Stomach (tissue), 9 donors: Measurements from ENCODE around the gene TRIO. TPM values are rescaled to one million over a fixed set of nuclear protein-coding genes. Genes with fewer than 3 reads are reported as not detected.

Experiments
- DNase-seq, 2 donors: peaks; one replicate each; pipeline versions ENCODE4 v3.0.0 to v3.0.0-alpha.2; 2013 to 2019
- H3K27ac ChIP-seq, 5 donors: fragments of 200-600 bp in 4 of 5; sonication (generic) in 4 of 5; one replicate each; pipeline ENCODE4 v1.5.1; 2013 to 2019; ENCODE audit warnings: mild to moderate bottlenecking in 1 of 5, moderate library complexity in 1 of 5
- H3K27me3 ChIP-seq, 3 donors: fragments of 200-600 bp; sonication (generic); one replicate each; pipeline ENCODE4 v1.5.1; 2017 to 2019; ENCODE audit warnings: mixed run types in 1 of 3
- H3K36me3 ChIP-seq, 4 donors: fragments of 200-600 bp; sonication (generic); 1 replicate in 3 of 4; 2 replicates in 1 of 4; pipeline ENCODE4 v1.5.1; 2016 to 2019
- H3K4me1 ChIP-seq, 4 donors: fragments of 200-600 bp; sonication (generic); one replicate each; pipeline ENCODE4 v1.5.1; 2016 to 2019
- H3K4me3 ChIP-seq, 4 donors: fragments of 200-600 bp; sonication (generic) in 3 of 4; one replicate each; pipeline ENCODE4 v1.5.1; 2016 to 2019; ENCODE audit warnings: mild to moderate bottlenecking in 1 of 4
- H3K9me3 ChIP-seq, 4 donors: fragments of 200-600 bp; sonication (generic); one replicate each; pipeline ENCODE4 v1.5.1; 2016 to 2019
- EP300 ChIP-seq: sonication (generic); formaldehyde crosslinking; IDR thresholded peaks from one replicate; pipeline ENCODE4 v1.6.1; 2017; ENCODE audit warnings: antibody characterized with exemption
- POLR2A ChIP-seq, 4 donors: fragments of 450-650 bp; IDR thresholded peaks; one replicate each; pipeline ENCODE4 v1.6.1; 2016; ENCODE audit warnings: antibody characterized with exemption in 4 of 4, control low read depth in 2 of 4, mild to moderate bottlenecking in 1 of 4, moderate library complexity in 1 of 4
- POLR2AphosphoS5 ChIP-seq, 3 donors: sonication (generic); formaldehyde crosslinking; IDR thresholded peaks; one replicate each; pipeline ENCODE4 v1.6.1; 2016; ENCODE audit warnings: antibody characterized with exemption in 3 of 3
- WGBS, 5 donors: extraction: QIAGEN DNeasy Blood & Tissue Kit in 3 of 5; methylation state at CpG; one replicate each; pipeline versions ENCODE4 v1.1.5 to v1.1.7; 2013 to 2018; 5-methylcytosine and 5-hydroxymethylcytosine counted together
- intact Hi-C: fragments of 100-400 bp; cut with DNase I; formaldehyde crosslinking; loops from one replicate; pipeline ENCODE4 v1.15.1; 2023; ENCODE audit warnings: low total_unique reads
- polyA plus RNA-seq, 3 donors: library from polyadenylated mRNA; stranded (reverse); fragments of 200-250 nt; gene quantifications; one replicate each; pipeline ENCODE4 v1.2.3, GENCODE V29; 2013
- total RNA-seq, 5 donors: library from RNA; depleted of rRNA; stranded (reverse); fragments of >200 nt; gene quantifications; one replicate each; pipeline versions ENCODE4 v1.1.0 to v1.2.3, GENCODE V29; 2014 to 2016
- TF ChIP-seq, protein P1 (sequence below), 7 experiments: fragments of 450-650 bp in 4 of 7; fragments of 200-600 bp in 3 of 7; sonication (generic) in 3 of 7; IDR thresholded peaks; one replicate each; pipeline ENCODE4 v1.5.1; 2016 to 2019; ENCODE audit warnings: antibody characterized with exemption in 7 of 7, control low read depth in 2 of 7, mild to moderate bottlenecking in 1 of 7
- donor health status: healthy with polysubstance abuse.
- donor health status: Bipolar disorder and iron deficiency.
- donor health status: healthy.

Gene TRIO
- total and polyA plus RNA-seq, 8 donors, result 9.9 to 558 (median 127) TPM

DNA sequence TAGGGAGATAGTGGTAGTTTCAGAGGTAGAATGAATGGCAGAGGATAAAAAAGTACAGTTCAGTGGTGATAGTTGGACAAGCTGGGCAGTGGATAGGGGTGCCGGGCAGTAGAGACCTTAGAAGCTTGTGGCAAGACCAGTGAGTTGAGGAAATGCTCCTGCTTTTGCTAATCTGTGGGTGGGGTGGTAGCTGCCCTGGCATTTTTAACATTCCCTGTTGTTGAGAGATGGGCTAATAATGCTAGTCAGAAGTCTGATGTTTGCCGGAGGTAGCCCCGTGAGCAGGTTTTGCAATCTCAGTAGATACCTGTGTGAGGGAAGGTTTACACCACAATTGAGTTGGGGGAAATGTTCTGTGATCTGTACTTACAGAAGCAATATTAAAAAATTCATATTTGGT is 91.1 kb downstream of the TRIO start:
- Histone ChIP-seq H3K36me3 (no peaks in the 10 kb centered on the region), H3K9me3 (no peaks in the 10 kb centered on the region), H3K4me1 (peaks cover 0 to 44% (median 18%) of the 10 kb centered on the region in 4 donors), H3K4me3 (no peak overlapping the region), H3K27ac (no peak overlapping the region), H3K27me3 (no peaks in the 10 kb centered on the region)
- WGBS, 5 donors, result 90 to 96% (median 94%) methylated on average over 3 of the region's 3 CpGs
- intact Hi-C loops, result no loop called here
- DNase-seq, result no peak
- TF ChIP-seq, protein P1, sequence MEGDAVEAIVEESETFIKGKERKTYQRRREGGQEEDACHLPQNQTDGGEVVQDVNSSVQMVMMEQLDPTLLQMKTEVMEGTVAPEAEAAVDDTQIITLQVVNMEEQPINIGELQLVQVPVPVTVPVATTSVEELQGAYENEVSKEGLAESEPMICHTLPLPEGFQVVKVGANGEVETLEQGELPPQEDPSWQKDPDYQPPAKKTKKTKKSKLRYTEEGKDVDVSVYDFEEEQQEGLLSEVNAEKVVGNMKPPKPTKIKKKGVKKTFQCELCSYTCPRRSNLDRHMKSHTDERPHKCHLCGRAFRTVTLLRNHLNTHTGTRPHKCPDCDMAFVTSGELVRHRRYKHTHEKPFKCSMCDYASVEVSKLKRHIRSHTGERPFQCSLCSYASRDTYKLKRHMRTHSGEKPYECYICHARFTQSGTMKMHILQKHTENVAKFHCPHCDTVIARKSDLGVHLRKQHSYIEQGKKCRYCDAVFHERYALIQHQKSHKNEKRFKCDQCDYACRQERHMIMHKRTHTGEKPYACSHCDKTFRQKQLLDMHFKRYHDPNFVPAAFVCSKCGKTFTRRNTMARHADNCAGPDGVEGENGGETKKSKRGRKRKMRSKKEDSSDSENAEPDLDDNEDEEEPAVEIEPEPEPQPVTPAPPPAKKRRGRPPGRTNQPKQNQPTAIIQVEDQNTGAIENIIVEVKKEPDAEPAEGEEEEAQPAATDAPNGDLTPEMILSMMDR (IDR thresholded peaks at IDR 0.05), result no peak
- TF ChIP-seq POLR2A (IDR thresholded peaks at IDR 0.05) (no peak), POLR2AphosphoS5 (IDR thresholded peaks at IDR 0.05) (no peak), EP300 (no peak)

DNA sequence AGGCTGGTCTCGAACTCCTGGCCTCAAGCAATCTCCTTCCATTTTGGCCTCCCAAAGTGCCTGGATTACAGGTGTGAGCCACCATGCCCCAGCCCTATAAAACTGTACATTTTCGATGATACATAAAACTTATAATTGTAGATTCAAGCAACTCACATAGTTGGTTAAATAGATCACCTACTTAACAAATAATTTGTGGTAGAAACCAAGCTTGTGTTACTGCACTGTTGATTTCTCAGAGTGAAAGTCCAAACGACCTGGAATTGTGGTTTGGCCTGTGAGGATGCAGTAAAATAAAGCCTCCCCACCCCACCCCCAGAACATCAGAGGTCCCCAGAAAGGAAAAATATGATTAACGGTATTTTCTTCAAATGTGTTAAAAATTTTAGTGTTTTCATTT is 92.7 kb downstream of the TRIO start:
- intact Hi-C loops, result no loop called here
- no peaks in the 10 kb centered on the region for H3K9me3 ChIP-seq
- no peaks in the 10 kb centered on the region for H3K27me3 ChIP-seq
- H3K4me1 ChIP-seq, result peaks cover 0 to 52% (median 22%) of the 10 kb centered on the region in 4 donors
- DNase-seq, result no peak
- 75 to 83% (median 79%) methylated on average over 4 of the region's 4 CpGs for WGBS, 5 donors
- no peaks in the 10 kb centered on the region for H3K36me3 ChIP-seq
- H3K27ac ChIP-seq, result no peak overlapping the region
- no peak overlapping the region for H3K4me3 ChIP-seq
- TF ChIP-seq POLR2AphosphoS5 (IDR thresholded peaks at IDR 0.05), result no peak
- no peak for TF ChIP-seq POLR2A (IDR thresholded peaks at IDR 0.05)
- TF ChIP-seq, protein P1 (IDR thresholded peaks at IDR 0.05), result no peak
- TF ChIP-seq EP300, result no peak

DNA sequence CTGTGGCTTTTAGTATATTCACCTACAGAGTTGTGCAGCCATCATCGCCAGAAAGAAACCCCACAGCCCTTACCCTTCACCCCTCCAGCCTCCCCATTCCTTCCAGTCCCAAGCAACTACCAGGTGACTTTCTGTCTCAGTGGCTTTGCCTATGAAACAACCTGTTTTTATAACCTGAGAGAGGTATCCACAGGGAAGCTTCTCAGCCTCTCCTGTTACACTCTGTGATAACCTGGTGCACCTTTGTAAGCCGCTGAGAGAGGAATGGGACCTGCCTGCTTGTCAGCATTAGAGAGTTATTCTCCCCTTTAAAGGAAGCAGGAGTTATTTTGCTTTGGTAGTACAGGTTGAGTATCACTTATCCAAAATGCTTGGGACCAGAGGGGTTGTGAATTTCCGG is 93.6 kb downstream of the TRIO start:
- Histone ChIP-seq H3K27me3 (no peaks in the 10 kb centered on the region), H3K4me3 (no peak overlapping the region), H3K27ac (no peak overlapping the region), H3K9me3 (no peaks in the 10 kb centered on the region), H3K36me3 (no peaks in the 10 kb centered on the region), H3K4me1 (peaks cover 0 to 60% (median 25%) of the 10 kb centered on the region in 4 donors)
- DNase-seq, result no peak
- intact Hi-C loops, result no loop called here
- TF ChIP-seq, protein P1 (IDR thresholded peaks at IDR 0.05), result no peak
- TF ChIP-seq POLR2AphosphoS5 (IDR thresholded peaks at IDR 0.05) (no peak), EP300 (no peak), POLR2A (IDR thresholded peaks at IDR 0.05) (no peak)
- WGBS, 5 donors, result 68 to 82% (median 77%) methylated on average over 3 of the region's 3 CpGs

DNA sequence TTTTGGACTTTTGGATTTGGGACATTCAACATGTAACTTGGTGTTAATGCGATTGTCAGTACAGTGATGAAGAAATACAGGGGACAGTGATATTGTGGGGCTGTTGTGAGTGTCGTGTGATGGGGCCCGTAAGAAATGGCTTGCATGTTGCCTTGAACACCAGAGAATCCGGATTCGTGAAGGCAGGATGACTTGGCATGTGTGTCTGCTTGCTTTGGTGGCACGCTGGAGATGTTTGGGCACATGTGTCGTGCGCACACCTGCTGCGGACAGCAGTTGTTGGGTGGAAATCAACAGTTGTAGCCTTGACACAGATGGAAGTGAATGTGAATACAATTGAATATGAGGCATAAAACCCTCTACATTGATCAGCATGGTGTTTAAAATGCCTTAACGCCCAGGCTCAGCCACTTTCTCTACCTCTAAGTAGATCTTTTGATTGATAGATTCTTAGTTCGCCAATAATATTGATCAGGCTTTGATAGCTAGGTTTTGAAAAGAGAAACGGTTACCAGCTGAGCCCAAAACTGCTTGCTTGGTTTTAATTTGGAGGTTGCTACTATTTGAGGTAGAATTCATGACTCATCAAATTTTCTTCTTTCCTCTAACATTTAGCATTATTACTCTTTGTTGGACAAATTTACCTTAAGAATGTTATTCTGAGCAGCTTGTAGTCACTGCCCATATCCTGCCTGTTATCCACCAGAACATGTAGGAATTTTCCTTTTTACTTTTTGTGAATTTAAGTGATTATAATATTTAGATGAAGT is 94.4 kb downstream of the TRIO start:
- H3K36me3 ChIP-seq, result no peaks in the 10 kb centered on the region
- no peak overlapping the region for H3K27ac ChIP-seq
- DNase-seq, result no peak
- TF ChIP-seq, protein P1 (IDR thresholded peaks at IDR 0.05), result no peak
- TF ChIP-seq POLR2AphosphoS5 (IDR thresholded peaks at IDR 0.05), result no peak
- no peak for TF ChIP-seq POLR2A (IDR thresholded peaks at IDR 0.05)
- no peak for TF ChIP-seq EP300
- WGBS, 5 donors, result 83 to 93% (median 91%) methylated on average over 12 of the region's 12 CpGs
- no peak overlapping the region for H3K4me3 ChIP-seq
- peaks cover 0 to 64% (median 26%) of the 10 kb centered on the region in 4 donors for H3K4me1 ChIP-seq
- H3K9me3 ChIP-seq, result no peaks in the 10 kb centered on the region
- intact Hi-C loops, result no loop called here
- no peaks in the 10 kb centered on the region for H3K27me3 ChIP-seq
